ENCODE measurements around the gene NSUN5. TPM values are rescaled to one million over a fixed set of nuclear protein-coding genes. Genes with fewer than 3 reads are reported as not detected.

The NSUN5 gene
- total and polyA plus RNA-seq, 2 donors from 2014 or later: 24.2 to 25.8 TPM

- no peak overlapping the region for H3K9ac ChIP-seq (ENCODE audit: low read length in 3 of 3)
- no peak overlapping the region for H3K27ac ChIP-seq (ENCODE audit: low read depth in 2 of 2, low read length in 2 of 2)
- intact Hi-C loops (cut with DNase I): no loop called here
- H3K4me1 ChIP-seq (ENCODE audit: control insufficient read depth in 2 of 3, insufficient read depth in 2 of 3, low read depth in 1 of 3, low read length in 3 of 3): no peaks in the 10 kb centered on the region
- no peak for TF ChIP-seq CTCF (IDR thresholded peaks at IDR 0.05; ENCODE audit: borderline replicate concordance, extremely low read depth, insufficient read depth)
- peak in 2 of 5 donors; percentile 3 to 42 for DNase-seq
- no peaks in the 10 kb centered on the region for H3K9me3 ChIP-seq (ENCODE audit: control insufficient read depth in 2 of 3, insufficient read depth in 1 of 3, low read length in 3 of 3)
- H3K36me3 ChIP-seq (ENCODE audit: control insufficient read depth in 2 of 3, insufficient read depth in 3 of 3, low read length in 3 of 3): no peaks in the 10 kb centered on the region
- H3K27me3 ChIP-seq (ENCODE audit: control insufficient read depth, insufficient read depth, low read length): no peaks in the 10 kb centered on the region
- H3K4me3 ChIP-seq (ENCODE audit: low read length in 3 of 3): no peak overlapping the region
- FAIRE-seq: no peak
Observed at GRCh38 chr7:73351447-73352167, 43.0 kb upstream of the NSUN5 start.

DNA sequence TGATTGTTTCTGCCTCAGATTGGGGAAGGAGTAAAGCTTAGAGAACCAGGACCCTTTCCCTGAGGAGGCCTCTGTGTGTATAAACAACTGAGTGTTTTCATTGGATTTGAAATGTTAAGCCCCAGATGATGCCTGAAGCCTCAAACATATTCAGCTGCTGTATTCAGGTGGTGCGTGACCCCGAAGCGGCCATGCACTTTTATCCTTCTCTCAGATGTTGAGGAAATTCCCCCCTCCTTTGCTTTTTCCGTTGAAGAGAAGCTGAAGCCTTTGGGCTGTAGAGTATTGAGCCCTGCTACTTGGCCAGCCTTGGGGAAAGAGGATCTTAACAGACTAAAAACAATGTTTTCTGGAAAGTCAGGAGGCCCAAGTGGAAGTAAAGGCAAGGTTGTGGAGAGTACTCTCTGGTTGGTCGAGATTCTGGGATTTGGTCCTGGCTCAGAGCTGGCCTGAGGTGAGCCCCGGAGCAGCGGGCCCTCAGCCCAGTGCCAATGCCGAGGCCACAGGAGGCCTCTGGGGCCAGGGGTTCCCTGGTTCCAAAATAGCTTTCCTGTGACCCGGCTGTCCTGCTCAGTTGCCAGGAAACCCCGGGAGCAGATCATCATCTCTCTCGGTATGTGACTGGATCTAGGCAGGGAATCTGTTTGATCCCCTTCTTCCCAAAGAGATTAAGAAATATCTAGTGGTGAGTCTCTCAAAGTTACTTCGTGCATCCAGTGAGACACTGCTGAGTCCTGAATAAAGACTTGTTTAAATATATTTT, 41.9 kb upstream of the NSUN5 start:
- H3K27me3 ChIP-seq (ENCODE audit: control insufficient read depth, insufficient read depth, low read length): no peaks in the 10 kb centered on the region
- no peak overlapping the region for H3K27ac ChIP-seq (ENCODE audit: low read depth in 2 of 2, low read length in 2 of 2)
- no peaks in the 10 kb centered on the region for H3K36me3 ChIP-seq (ENCODE audit: control insufficient read depth in 2 of 3, insufficient read depth in 3 of 3, low read length in 3 of 3)
- FAIRE-seq (no peak), DNase-seq (peak in 3 of 5 donors; percentile 35 to 73 (median 36))
- no peak overlapping the region for H3K4me3 ChIP-seq (ENCODE audit: low read length in 3 of 3)
- no peaks in the 10 kb centered on the region for H3K9me3 ChIP-seq (ENCODE audit: control insufficient read depth in 2 of 3, insufficient read depth in 1 of 3, low read length in 3 of 3)
- H3K4me1 ChIP-seq (ENCODE audit: control insufficient read depth in 2 of 3, insufficient read depth in 2 of 3, low read depth in 1 of 3, low read length in 3 of 3): peaks cover 0 to 2% (median 0%) of the 10 kb centered on the region in 3 donors
- intact Hi-C loops (cut with DNase I): no loop called here
- no peak overlapping the region for H3K9ac ChIP-seq (ENCODE audit: low read length in 3 of 3)
- TF ChIP-seq CTCF (IDR thresholded peaks at IDR 0.05; ENCODE audit: borderline replicate concordance, extremely low read depth, insufficient read depth): no peak

- H3K27ac ChIP-seq (ENCODE audit: low read depth in 2 of 2, low read length in 2 of 2): no peak overlapping the region
- peaks cover 0 to 2% (median 0%) of the 10 kb centered on the region in 3 donors for H3K4me1 ChIP-seq (ENCODE audit: control insufficient read depth in 2 of 3, insufficient read depth in 2 of 3, low read depth in 1 of 3, low read length in 3 of 3)
- TF ChIP-seq CTCF (IDR thresholded peaks at IDR 0.05; ENCODE audit: borderline replicate concordance, extremely low read depth, insufficient read depth): no peak
- no peak overlapping the region for H3K9ac ChIP-seq (ENCODE audit: low read length in 3 of 3)
- H3K4me3 ChIP-seq (ENCODE audit: low read length in 3 of 3): no peak overlapping the region
- H3K27me3 ChIP-seq (ENCODE audit: control insufficient read depth, insufficient read depth, low read length): no peaks in the 10 kb centered on the region
- no peaks in the 10 kb centered on the region for H3K36me3 ChIP-seq (ENCODE audit: control insufficient read depth in 2 of 3, insufficient read depth in 3 of 3, low read length in 3 of 3)
- intact Hi-C loops (cut with DNase I): no loop called here
- no peaks in the 10 kb centered on the region for H3K9me3 ChIP-seq (ENCODE audit: control insufficient read depth in 2 of 3, insufficient read depth in 1 of 3, low read length in 3 of 3)
- DNase-seq (peak in 1 of 5 donors; percentile 6), FAIRE-seq (no peak)
Observed at GRCh38 chr7:73349763-73350162, 41.1 kb upstream of the NSUN5 start.

Measured in kidney (tissue), 14 donors.